Transverse colon (tissue), 4 donors: ENCODE results near the gene PIEZO1. TPM values are rescaled to one million over a fixed set of nuclear protein-coding genes. Genes with fewer than 3 reads are reported as not detected.

Source experiments
- DNase-seq: peaks from one replicate; pipeline ENCODE4 v3.0.0-alpha.2; 2019
- H3K27ac ChIP-seq, 4 donors: fragments of 200-600 bp; sonication (generic); 2 replicates each; pipeline ENCODE4 v1.5.1; 2016 to 2018; ENCODE audit warnings: inconsistent platforms in 4 of 4
- H3K27me3 ChIP-seq: fragments of 200-600 bp; sonication (generic); 2 replicates; pipeline ENCODE4 v1.5.1; 2017; ENCODE audit warnings: inconsistent platforms
- H3K36me3 ChIP-seq, 4 donors: fragments of 200-600 bp; sonication (generic); 2 replicates each; pipeline ENCODE4 v1.5.1; 2017 to 2019; ENCODE audit warnings: inconsistent platforms in 4 of 4
- H3K4me1 ChIP-seq, 4 donors: fragments of 200-600 bp; sonication (generic); 2 replicates each; pipeline ENCODE4 v1.5.1; 2017 to 2020; ENCODE audit warnings: inconsistent platforms in 4 of 4
- H3K4me3 ChIP-seq, 4 donors: fragments of 200-600 bp; sonication (generic); 1 replicate in 1 of 4; 2 replicates in 3 of 4; pipeline versions ENCODE4 v1.5.1 to v1.6.1; 2017 to 2019; ENCODE audit warnings: inconsistent platforms in 4 of 4
- H3K9me3 ChIP-seq, 2 donors: fragments of 200-600 bp; sonication (generic); 2 replicates each; pipeline ENCODE4 v1.5.1; 2017 to 2019; ENCODE audit warnings: inconsistent platforms in 2 of 2
- EP300 ChIP-seq: sonication (generic); formaldehyde crosslinking; IDR thresholded peaks from one replicate; pipeline ENCODE4 v1.6.1; 2017; ENCODE audit warnings: antibody characterized with exemption, low read depth
- POLR2A ChIP-seq: fragments of 450-650 bp; IDR thresholded peaks from one replicate; pipeline ENCODE4 v1.6.1; 2016; ENCODE audit warnings: antibody characterized with exemption, mild to moderate bottlenecking, moderate library complexity
- POLR2AphosphoS5 ChIP-seq, 3 donors: sonication (generic); formaldehyde crosslinking; IDR thresholded peaks; one replicate each; pipeline ENCODE4 v1.6.1; 2016; ENCODE audit warnings: antibody characterized with exemption in 3 of 3
- WGBS, 2 donors: methylation state at CpG; one replicate each; pipeline ENCODE4 v1.1.5; 2018; ENCODE audit warnings: low coverage in 1 of 2; 5-methylcytosine and 5-hydroxymethylcytosine counted together
- in situ Hi-C, 4 donors: fragments of 200-750 bp; cut with MboI; loops; one replicate each; pipeline versions ENCODE4 v1.15.0 to v1.15.1; 2017; ENCODE audit warnings: low sequenced_read_pairs in 3 of 4, low pct_ligation_motif_present in 1 of 4, low pct_unique_long_range_greater_than_20kb in 1 of 4
- intact Hi-C: fragments of 100-400 bp; cut with DNase I; formaldehyde crosslinking; loops from one replicate; pipeline ENCODE4 v1.15.1; 2023; ENCODE audit warnings: low total_unique reads
- total RNA-seq, 4 donors: library from RNA; depleted of rRNA; stranded (reverse); fragments of >200 nt; gene quantifications; one replicate each; pipeline ENCODE4 v1.1.0, GENCODE V29; 2016
- TF ChIP-seq, protein P1 (sequence below), 5 experiments: fragments of 200-600 bp in 3 of 5; fragments of 450-650 bp in 2 of 5; sonication (generic) in 3 of 5; IDR thresholded peaks; 1 replicate in 2 of 5; 2 replicates in 3 of 5; pipeline ENCODE4 v1.5.1; 2016 to 2017; ENCODE audit warnings: antibody characterized with exemption in 5 of 5, inconsistent platforms in 3 of 5, mild to moderate bottlenecking in 2 of 5, moderate library complexity in 1 of 5

The PIEZO1 gene
- total RNA-seq, 4 donors from 2014 or later: 133 to 546 (median 179) TPM

DNA sequence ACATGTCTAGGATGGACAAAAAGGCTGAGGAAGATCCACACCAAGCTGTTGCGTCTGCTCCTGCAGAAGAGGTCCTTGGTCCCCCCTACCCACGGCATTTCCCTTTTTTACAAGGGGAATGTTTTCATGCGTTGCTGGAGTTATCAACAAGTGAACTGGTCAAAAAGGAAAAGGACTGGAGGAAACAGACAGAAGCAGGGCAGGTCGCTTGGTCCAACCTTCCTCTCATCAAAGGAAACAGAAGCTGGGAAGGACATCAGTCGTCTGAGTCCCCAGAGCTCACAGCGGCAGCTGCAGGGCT lies 26.1 kb downstream of the PIEZO1 start:
- Histone ChIP-seq H3K36me3 (no peaks in the 10 kb centered on the region), H3K9me3 (no peaks in the 10 kb centered on the region), H3K4me3 (no peak overlapping the region), H3K27me3 (no peaks in the 10 kb centered on the region), H3K27ac (peak overlapping the region; percentile 72 to 89 (median 86)), H3K4me1 (peaks cover 31 to 63% (median 59%) of the 10 kb centered on the region in 4 donors)
- DNase-seq: no peak
- intact Hi-C loops: no loop called here
- TF ChIP-seq POLR2A (no peak), EP300 (no peak), POLR2AphosphoS5 (IDR thresholded peaks at IDR 0.05) (no peak)
- TF ChIP-seq, protein P1, sequence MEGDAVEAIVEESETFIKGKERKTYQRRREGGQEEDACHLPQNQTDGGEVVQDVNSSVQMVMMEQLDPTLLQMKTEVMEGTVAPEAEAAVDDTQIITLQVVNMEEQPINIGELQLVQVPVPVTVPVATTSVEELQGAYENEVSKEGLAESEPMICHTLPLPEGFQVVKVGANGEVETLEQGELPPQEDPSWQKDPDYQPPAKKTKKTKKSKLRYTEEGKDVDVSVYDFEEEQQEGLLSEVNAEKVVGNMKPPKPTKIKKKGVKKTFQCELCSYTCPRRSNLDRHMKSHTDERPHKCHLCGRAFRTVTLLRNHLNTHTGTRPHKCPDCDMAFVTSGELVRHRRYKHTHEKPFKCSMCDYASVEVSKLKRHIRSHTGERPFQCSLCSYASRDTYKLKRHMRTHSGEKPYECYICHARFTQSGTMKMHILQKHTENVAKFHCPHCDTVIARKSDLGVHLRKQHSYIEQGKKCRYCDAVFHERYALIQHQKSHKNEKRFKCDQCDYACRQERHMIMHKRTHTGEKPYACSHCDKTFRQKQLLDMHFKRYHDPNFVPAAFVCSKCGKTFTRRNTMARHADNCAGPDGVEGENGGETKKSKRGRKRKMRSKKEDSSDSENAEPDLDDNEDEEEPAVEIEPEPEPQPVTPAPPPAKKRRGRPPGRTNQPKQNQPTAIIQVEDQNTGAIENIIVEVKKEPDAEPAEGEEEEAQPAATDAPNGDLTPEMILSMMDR (IDR thresholded peaks at IDR 0.05): no peak
- WGBS, 2 donors: 40 to 61% methylated on average over 1 to 6 of the region's 6 CpGs
- in situ Hi-C loops: no loop called here

GRCh38 chr16:88758227-88758943 lies 26.6 kb downstream of the PIEZO1 start:
- H3K36me3 ChIP-seq: no peaks in the 10 kb centered on the region
- intact Hi-C loops: no loop called here
- H3K9me3 ChIP-seq: no peaks in the 10 kb centered on the region
- no peak overlapping the region for H3K4me3 ChIP-seq
- no peak for DNase-seq
- 76 to 92% methylated on average over 3 to 13 of the region's 13 CpGs for WGBS, 2 donors
- no peaks in the 10 kb centered on the region for H3K27me3 ChIP-seq
- TF ChIP-seq POLR2AphosphoS5 (IDR thresholded peaks at IDR 0.05) (no peak), EP300 (no peak), POLR2A (no peak)
- TF ChIP-seq, protein P1 (IDR thresholded peaks at IDR 0.05): no peak
- H3K27ac ChIP-seq: peak overlapping the region; percentile 72 to 89 (median 86)
- peaks cover 31 to 63% (median 56%) of the 10 kb centered on the region in 4 donors for H3K4me1 ChIP-seq
- in situ Hi-C loops: no loop called here

DNA sequence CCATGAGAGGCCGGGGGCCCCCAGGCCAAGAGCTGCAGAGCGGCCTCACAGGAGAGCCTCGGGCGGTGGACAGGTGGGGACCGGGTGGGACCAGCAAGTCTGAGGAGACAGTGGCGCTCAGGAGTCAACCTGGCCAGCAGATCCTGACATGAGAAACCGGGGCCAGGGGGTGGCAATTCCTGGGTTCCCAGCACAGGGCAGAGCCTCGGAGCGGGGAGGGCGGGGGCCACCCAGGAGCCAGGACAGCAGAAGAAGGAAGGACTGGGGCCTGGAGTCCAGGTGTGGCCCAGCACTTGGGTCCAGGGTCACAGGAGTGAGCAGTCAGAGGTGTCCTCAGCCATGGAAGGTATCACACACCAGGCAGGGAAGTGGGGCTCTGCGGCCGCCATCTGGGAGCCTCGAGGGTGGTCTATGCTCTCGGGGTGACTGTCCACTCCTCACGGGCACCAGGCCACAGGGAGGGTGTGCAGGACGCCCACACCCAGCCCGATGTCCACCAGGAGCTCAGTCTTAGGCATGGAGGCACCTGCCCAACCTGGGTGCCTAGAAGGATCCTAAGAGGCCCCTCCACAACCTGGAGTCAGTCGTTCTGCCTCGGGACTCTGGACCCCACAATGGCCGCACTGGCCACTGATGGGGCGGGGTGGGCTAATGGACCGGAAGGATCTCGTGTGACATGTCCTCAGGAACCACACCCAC lies 29.1 kb downstream of the PIEZO1 start:
- in situ Hi-C loops (no loop called here), intact Hi-C loops (no loop called here)
- H3K9me3 ChIP-seq: no peaks in the 10 kb centered on the region
- WGBS, 2 donors: 73 to 89% methylated on average over 3 to 19 of the region's 23 CpGs
- no peak overlapping the region for H3K4me3 ChIP-seq
- TF ChIP-seq, protein P1 (IDR thresholded peaks at IDR 0.05): no peak
- TF ChIP-seq POLR2AphosphoS5 (IDR thresholded peaks at IDR 0.05) (no peak), EP300 (no peak), POLR2A (no peak)
- no peaks in the 10 kb centered on the region for H3K36me3 ChIP-seq
- peak overlapping the region in 3 of 4 donors; percentile 10 to 44 (median 21) for H3K27ac ChIP-seq
- no peaks in the 10 kb centered on the region for H3K27me3 ChIP-seq
- peaks cover 14 to 38% (median 35%) of the 10 kb centered on the region in 4 donors for H3K4me1 ChIP-seq
- no peak for DNase-seq

DNA sequence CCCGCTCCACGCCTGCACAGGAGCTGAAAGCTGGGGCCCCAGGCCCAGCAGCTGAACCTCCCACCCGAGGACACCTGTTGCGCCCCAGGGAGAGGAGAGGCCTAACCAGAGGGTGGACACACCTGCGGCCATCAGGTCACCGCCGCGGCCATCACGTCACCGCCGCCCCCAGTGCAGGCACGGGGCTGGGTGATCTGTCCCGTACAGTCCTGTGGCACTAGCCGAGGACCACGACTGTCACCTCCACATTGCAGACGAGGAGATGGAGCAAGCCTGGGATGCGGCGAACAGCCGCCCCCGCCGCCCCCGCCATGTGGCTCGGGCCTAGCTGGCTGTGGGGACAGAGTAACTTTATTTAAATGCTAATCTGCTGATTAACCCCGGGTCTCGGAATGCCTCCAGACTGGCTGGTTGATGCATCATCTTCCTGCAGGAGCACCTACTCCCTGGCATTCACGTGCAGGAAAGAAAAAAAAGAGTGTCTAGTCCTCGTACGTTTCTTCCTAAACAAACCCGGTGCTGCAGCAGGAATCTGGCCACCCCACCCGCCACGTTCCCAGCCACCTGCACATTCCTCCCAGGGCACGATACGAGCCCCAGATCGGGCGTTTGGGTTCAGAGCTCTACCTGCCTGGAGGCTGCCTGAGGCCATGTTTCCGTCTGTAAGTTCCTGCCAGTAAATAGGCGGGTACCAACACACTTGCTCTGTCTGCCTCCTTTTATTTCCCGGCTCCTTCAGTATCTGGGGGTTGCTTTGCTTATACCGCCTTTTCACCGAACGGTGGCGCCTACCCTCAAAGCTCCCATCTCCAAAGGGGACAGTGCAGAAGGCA lies 29.9 kb downstream of the PIEZO1 start:
- peaks cover 7 to 31% (median 28%) of the 10 kb centered on the region in 4 donors for H3K4me1 ChIP-seq
- no peak overlapping the region for H3K4me3 ChIP-seq
- H3K27ac ChIP-seq: peak overlapping the region; percentile 10 to 44 (median 16)
- no peaks in the 10 kb centered on the region for H3K36me3 ChIP-seq
- intact Hi-C loops: no loop called here
- DNase-seq: no peak
- in situ Hi-C loops: no loop called here
- 74 to 79% methylated on average over 7 to 34 of the region's 42 CpGs for WGBS, 2 donors
- no peaks in the 10 kb centered on the region for H3K27me3 ChIP-seq
- TF ChIP-seq, protein P1 (IDR thresholded peaks at IDR 0.05): peak in 1 of 5 experiments; percentile 15
- TF ChIP-seq EP300: no peak
- no peaks in the 10 kb centered on the region for H3K9me3 ChIP-seq
